GM20000 (cell line): Measurements from ENCODE around the gene MMD.

Experiments used
- DNase-seq: peaks from one replicate; pipeline ENCODE4 v3.0.0; 2012; ENCODE audit warnings: low spot score
- CTCF ChIP-seq: IDR thresholded peaks from 2 replicates; pipeline ENCODE4 v1.5.1; 2012; ENCODE audit warnings: mild to moderate bottlenecking, control low read depth; ENCODE audit errors: extremely low read depth, missing control alignments

The MMD gene

GRCh38 chr17:55442462-55442861 lies 20.8 kb upstream of the MMD start:
- DNase-seq, result no peak
- no peak for TF ChIP-seq CTCF

- no peak for DNase-seq
- TF ChIP-seq CTCF, result no peak
Observed at GRCh38 chr17:55441544-55441943, 19.9 kb upstream of the MMD start.

- no peak for DNase-seq
- no peak for TF ChIP-seq CTCF
Observed at GRCh38 chr17:55440391-55440790, 18.8 kb upstream of the MMD start.

GRCh38 chr17:55437159-55437605 lies 15.5 kb upstream of the MMD start:
- TF ChIP-seq CTCF, result no peak
- peak; percentile 69 for DNase-seq

GRCh38 chr17:55436224-55437158 lies 14.9 kb upstream of the MMD start:
- no peak for DNase-seq
- TF ChIP-seq CTCF, result no peak

GRCh38 chr17:55435408-55435807 lies 13.8 kb upstream of the MMD start:
- no peak for TF ChIP-seq CTCF
- DNase-seq, result no peak

GRCh38 chr17:55434721-55435120 lies 13.1 kb upstream of the MMD start:
- no peak for TF ChIP-seq CTCF
- DNase-seq, result no peak
